A673 (cell line): ENCODE data around the gene LNPEP.

Source experiments
- CTCF ChIP-seq: fragments of 300-800, 200-600 bp; sonication (generic); conservative IDR thresholded peaks from 2 replicates; pipeline ENCODE4 v1.5.1; 2017; ENCODE audit warnings: low read depth, mild to moderate bottlenecking, antibody characterized with exemption, low read length, moderate library complexity, mixed read lengths
- EZH2 ChIP-seq: fragments of 200-600 bp; sonication (generic); IDR thresholded peaks from 2 replicates; pipeline ENCODE4 v1.6.1; 2017; ENCODE audit warnings: borderline replicate concordance, low read depth, mild to moderate bottlenecking, mixed read lengths, antibody characterized with exemption, low read length; ENCODE audit not compliant: poor library complexity, severe bottlenecking

- TF ChIP-seq CTCF (no peak), EZH2 (no peak)
Measured at GRCh38 chr5:97056263-97056662, 120.4 kb downstream of the LNPEP start.
